SK-N-SH (cell line): ENCODE results near the gene DGKI. TPM values are rescaled to one million over a fixed set of nuclear protein-coding genes. Genes with fewer than 3 reads are reported as not detected.

Experiments
- CTCF ChIA-PET: fragments of 300-600, 350-600 bp; formaldehyde crosslinking; extraction: SDS; loops from one replicate; lab custom pipeline; 2021; lab: Yijun Ruan, JAX
- POLR2A ChIA-PET: fragments of 350-600 bp; sonication (Branson Sonifier 250); formaldehyde crosslinking; extraction: SDS; loops from one replicate; lab custom pipeline; 2020; ENCODE audit warnings: antibody characterized with exemption, inconsistent platforms; lab: Yijun Ruan, JAX
- DNase-seq: peaks from one replicate; pipeline ENCODE4 v3.0.0; 2012
- H2AFZ ChIP-seq: fragments of 200-600 bp; sonication (generic); 2 replicates; pipeline ENCODE4 v1.8.1; 2016; ENCODE audit warnings: antibody characterized with exemption, mild to moderate bottlenecking, low read depth
- H3F3A ChIP-seq: fragments of 200-600 bp; sonication (generic); replicated peaks from 2 replicates; pipeline ENCODE3; 2016; ENCODE audit warnings: antibody characterized with exemption, mild to moderate bottlenecking; ENCODE audit not compliant: insufficient read depth
- H3K27ac ChIP-seq, 2 experiments: fragments of 200-500 bp in 1 of 2; fragments of 200-600 bp in 1 of 2; sonication (Bioruptor generic) in 1 of 2; sonication (generic), shearing (Covaris generic) in 1 of 2; 2 replicates each; pipeline versions ENCODE4 v1.5.1 to v1.6.1; 2014 to 2016; ENCODE audit warnings: low read depth in 2 of 2, inconsistent platforms in 1 of 2, low read length in 1 of 2, mild to moderate bottlenecking in 1 of 2, mixed read lengths in 1 of 2
- H3K27me3 ChIP-seq: fragments of 200-600 bp; sonication (generic), shearing (Covaris generic); 2 replicates; pipeline ENCODE4 v1.6.1; 2016; ENCODE audit warnings: mixed run types; ENCODE audit not compliant: insufficient read depth
- H3K36me3 ChIP-seq, 2 experiments: fragments of 200-500 bp in 1 of 2; fragments of 200-600 bp in 1 of 2; sonication (Bioruptor generic) in 1 of 2; sonication (generic) in 1 of 2; replicated peaks in 1 of 2; 2 replicates each; pipeline versions ENCODE3 to v1.5.1; 2014 to 2016; ENCODE audit warnings: low read length in 1 of 2, mild to moderate bottlenecking in 1 of 2; ENCODE audit not compliant: insufficient read depth in 2 of 2, control insufficient read depth in 1 of 2
- H3K4me1 ChIP-seq, 2 experiments: fragments of 200-500 bp in 1 of 2; fragments of 200-600 bp in 1 of 2; sonication (Bioruptor generic) in 1 of 2; sonication (generic), shearing (Covaris generic) in 1 of 2; 2 replicates each; pipeline versions ENCODE4 v1.5.1 to v1.6.1; 2014 to 2016; ENCODE audit warnings: low read depth in 1 of 2, low read length in 1 of 2, mixed run types in 1 of 2; ENCODE audit not compliant: insufficient read depth in 2 of 2, control insufficient read depth in 1 of 2
- H3K4me2 ChIP-seq: fragments of 200-600 bp; sonication (generic), shearing (Covaris generic); 2 replicates; pipeline ENCODE4 v1.6.1; 2017; ENCODE audit warnings: mixed run types
- H3K4me3 ChIP-seq, 2 experiments: fragments of 200-500 bp in 1 of 2; fragments of 200-600 bp in 1 of 2; sonication (Bioruptor generic) in 1 of 2; sonication (generic), shearing (Covaris generic) in 1 of 2; 2 replicates each; pipeline versions ENCODE4 v1.5.1 to v1.8.1; 2014 to 2016; ENCODE audit warnings: low read depth in 2 of 2, inconsistent platforms in 1 of 2, low read length in 1 of 2, mild to moderate bottlenecking in 1 of 2, mixed read lengths in 1 of 2, moderate library complexity in 1 of 2
- H3K79me2 ChIP-seq: fragments of 200-600 bp; sonication (generic); 2 replicates; pipeline ENCODE4 v1.8.1; 2017; ENCODE audit warnings: mild to moderate bottlenecking; ENCODE audit not compliant: insufficient read depth
- H3K9ac ChIP-seq: fragments of 200-600 bp; sonication (generic); 2 replicates; pipeline ENCODE4 v1.6.1; 2017; ENCODE audit warnings: mixed run types
- H3K9me2 ChIP-seq: fragments of 200-600 bp; sonication (generic); 2 replicates; pipeline ENCODE4 v1.6.1; 2017; ENCODE audit warnings: mixed run types
- H3K9me3 ChIP-seq: fragments of 200-600 bp; sonication (generic); 2 replicates; pipeline ENCODE4 v1.6.1; 2017; ENCODE audit warnings: mixed run types, mild to moderate bottlenecking, moderate library complexity
- H4K20me1 ChIP-seq: fragments of 200-600 bp; sonication (generic); 2 replicates; pipeline ENCODE4 v1.6.1; 2017; ENCODE audit warnings: mild to moderate bottlenecking, mixed run types; ENCODE audit not compliant: insufficient read depth
- CHD2 ChIP-seq: fragments of 150-350 bp; IDR thresholded peaks from 2 replicates; pipeline ENCODE4 v1.6.1; 2018; ENCODE audit warnings: low read length; ENCODE audit not compliant: partially characterized antibody
- EP300 ChIP-seq, 2 experiments: IDR thresholded peaks; 2 replicates each; pipeline versions ENCODE4 v1.4.0 to v1.6.1; 2012; ENCODE audit warnings: borderline replicate concordance in 1 of 2, low read depth in 1 of 2, low read length in 1 of 2
- EZH2phosphoT487 ChIP-seq: fragments of 200-600 bp; sonication (generic); IDR thresholded peaks from 2 replicates; pipeline ENCODE4 v1.6.1; 2017; ENCODE audit warnings: low read depth, mixed run types, mild to moderate bottlenecking, antibody characterized with exemption, moderate library complexity, borderline replicate concordance
- FOSL2 ChIP-seq: IDR thresholded peaks from 2 replicates; pipeline ENCODE4 v1.4.0; 2012; ENCODE audit warnings: low read depth, mild to moderate bottlenecking, moderate library complexity, borderline replicate concordance
- GABPA ChIP-seq: IDR thresholded peaks from 2 replicates; pipeline ENCODE4 v1.4.0; 2012; ENCODE audit warnings: low read depth, mild to moderate bottlenecking
- MXI1 ChIP-seq: IDR thresholded peaks from 2 replicates; pipeline ENCODE4 v1.6.1; 2012; ENCODE audit warnings: mild to moderate bottlenecking, low read depth, low read length, improper control_type of control experiment
- RAD21 ChIP-seq: IDR thresholded peaks from 2 replicates; pipeline ENCODE4 v1.6.1; 2012; ENCODE audit warnings: mild to moderate bottlenecking, low read length
- RCOR1 ChIP-seq: fragments of 150-350 bp; IDR thresholded peaks from 2 replicates; pipeline ENCODE4 v1.6.1; 2017; ENCODE audit warnings: antibody characterized with exemption, low read length
- RFX5 ChIP-seq: IDR thresholded peaks from 2 replicates; pipeline ENCODE4 v1.6.1; 2012; ENCODE audit warnings: mild to moderate bottlenecking, improper control_type of control experiment, low read length
- SMC3 ChIP-seq: IDR thresholded peaks from 2 replicates; pipeline ENCODE4 v1.6.1; 2012; ENCODE audit warnings: low read depth, low read length, improper control_type of control experiment
- TAF1 ChIP-seq: IDR thresholded peaks from 2 replicates; pipeline ENCODE4 v1.6.1; 2012; ENCODE audit warnings: low read depth, mild to moderate bottlenecking, low read length, moderate library complexity, borderline replicate concordance
- WGBS: methylation state at CpG from one replicate; pipeline ENCODE4 v1.1.6; 2017; ENCODE audit warnings: low lambda C conversion rate; 5-methylcytosine and 5-hydroxymethylcytosine counted together
- polyA plus RNA-seq, 3 experiments: library from polyadenylated mRNA; depleted of rRNA; stranded (reverse); fragments of >200 nt; gene quantifications; 2 replicates each; pipeline ENCODE4 v1.2.3, GENCODE V29; 2012
- TF ChIP-seq, protein P1 (sequence below): IDR thresholded peaks from 2 replicates; pipeline ENCODE4; 2012
- TF ChIP-seq, protein P2 (sequence below): fragments of 200-600 bp; sonication (generic); IDR thresholded peaks from 2 replicates; pipeline ENCODE4 v1.6.1; 2017; ENCODE audit warnings: antibody characterized with exemption, mild to moderate bottlenecking, moderate library complexity

The DGKI gene
- polyA plus RNA-seq, 1 of the 3 experiments (the other 2 are of a cell fraction), result 1.3 TPM

DNA sequence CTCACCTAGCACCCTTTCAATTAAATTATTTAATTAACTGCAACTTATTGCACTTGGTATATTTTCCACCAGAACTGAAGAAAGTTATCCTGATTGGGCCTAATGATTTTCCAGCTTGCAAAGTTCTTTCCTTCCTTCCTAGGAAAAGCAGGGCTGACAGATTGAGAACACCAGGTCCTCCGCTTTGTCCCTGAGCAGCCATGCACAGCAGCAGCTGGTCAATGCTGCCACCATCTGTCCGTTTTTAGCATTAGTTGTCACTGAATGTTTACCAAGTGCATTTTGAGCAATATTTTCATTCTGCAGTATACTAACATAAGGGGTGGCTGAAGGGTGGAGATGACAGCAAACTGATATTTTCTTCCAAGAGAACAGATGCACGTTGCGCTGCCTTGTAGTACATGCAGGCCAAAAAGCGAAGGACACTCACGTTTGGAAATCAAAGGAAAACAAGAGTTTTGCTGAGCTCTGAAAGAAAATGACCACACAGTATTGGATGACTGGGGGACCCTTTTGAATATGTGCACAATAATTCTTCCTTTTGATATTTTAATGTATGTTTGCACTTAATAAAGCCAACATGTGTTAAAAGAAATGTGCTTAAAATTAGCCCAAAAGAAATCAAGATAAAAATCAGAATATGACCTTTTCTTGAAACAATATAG lies 254.4 kb downstream of the DGKI start:
- no peaks in the 10 kb centered on the region for H3K9me2 ChIP-seq
- H3K79me2 ChIP-seq, result no peaks in the 10 kb centered on the region
- H3K9me3 ChIP-seq, result no peaks in the 10 kb centered on the region
- no peaks in the 10 kb centered on the region for H3K27me3 ChIP-seq
- POLR2A ChIA-PET, result no interaction called here
- peak overlapping the region in 1 of 2 experiments; percentile 48; a peak in 1 of 4 replicates for H3K27ac ChIP-seq
- peaks cover 0 to 13% of the 10 kb centered on the region in 2 experiments; a peak in 3 of 4 replicates for H3K4me1 ChIP-seq
- peaks cover 0 to 5% of the 10 kb centered on the region in 2 experiments for H3K36me3 ChIP-seq
- CTCF ChIA-PET, result interaction anchor here (0.6 to 7.0 kb wide), 62 partner anchors 10 to 1929 kb away, joined by 3 to 117 read pairs (median 3); no protein-coding TSS in a partner anchor
- H3K4me3 ChIP-seq, result no peak overlapping the region
- DNase-seq, result peak; percentile 74
- TF ChIP-seq MXI1, result no peak
- TF ChIP-seq RAD21, result peak; percentile 100
- peak; percentile 98 for TF ChIP-seq SMC3
- TF ChIP-seq, protein P1, sequence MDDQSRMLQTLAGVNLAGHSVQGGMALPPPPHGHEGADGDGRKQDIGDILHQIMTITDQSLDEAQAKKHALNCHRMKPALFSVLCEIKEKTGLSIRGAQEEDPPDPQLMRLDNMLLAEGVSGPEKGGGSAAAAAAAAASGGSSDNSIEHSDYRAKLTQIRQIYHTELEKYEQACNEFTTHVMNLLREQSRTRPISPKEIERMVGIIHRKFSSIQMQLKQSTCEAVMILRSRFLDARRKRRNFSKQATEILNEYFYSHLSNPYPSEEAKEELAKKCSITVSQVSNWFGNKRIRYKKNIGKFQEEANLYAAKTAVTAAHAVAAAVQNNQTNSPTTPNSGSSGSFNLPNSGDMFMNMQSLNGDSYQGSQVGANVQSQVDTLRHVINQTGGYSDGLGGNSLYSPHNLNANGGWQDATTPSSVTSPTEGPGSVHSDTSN, result no peak
- TF ChIP-seq EP300 (IDR thresholded peaks at IDR 0.05; ENCODE audit: borderline replicate concordance in 1 of 2, low read depth in 1 of 2, low read length in 1 of 2), result no peak
- TF ChIP-seq EZH2phosphoT487, result no peak
- TF ChIP-seq RCOR1, result peak; percentile 54; the same call in 1 of the 2 replicates
- TF ChIP-seq CHD2, result peak; percentile 67
- TF ChIP-seq, protein P2, sequence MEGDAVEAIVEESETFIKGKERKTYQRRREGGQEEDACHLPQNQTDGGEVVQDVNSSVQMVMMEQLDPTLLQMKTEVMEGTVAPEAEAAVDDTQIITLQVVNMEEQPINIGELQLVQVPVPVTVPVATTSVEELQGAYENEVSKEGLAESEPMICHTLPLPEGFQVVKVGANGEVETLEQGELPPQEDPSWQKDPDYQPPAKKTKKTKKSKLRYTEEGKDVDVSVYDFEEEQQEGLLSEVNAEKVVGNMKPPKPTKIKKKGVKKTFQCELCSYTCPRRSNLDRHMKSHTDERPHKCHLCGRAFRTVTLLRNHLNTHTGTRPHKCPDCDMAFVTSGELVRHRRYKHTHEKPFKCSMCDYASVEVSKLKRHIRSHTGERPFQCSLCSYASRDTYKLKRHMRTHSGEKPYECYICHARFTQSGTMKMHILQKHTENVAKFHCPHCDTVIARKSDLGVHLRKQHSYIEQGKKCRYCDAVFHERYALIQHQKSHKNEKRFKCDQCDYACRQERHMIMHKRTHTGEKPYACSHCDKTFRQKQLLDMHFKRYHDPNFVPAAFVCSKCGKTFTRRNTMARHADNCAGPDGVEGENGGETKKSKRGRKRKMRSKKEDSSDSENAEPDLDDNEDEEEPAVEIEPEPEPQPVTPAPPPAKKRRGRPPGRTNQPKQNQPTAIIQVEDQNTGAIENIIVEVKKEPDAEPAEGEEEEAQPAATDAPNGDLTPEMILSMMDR, result peak; percentile 99
- TF ChIP-seq TAF1, result no peak
- peak; percentile 46; the same call in 1 of the 2 replicates for TF ChIP-seq RFX5
- H3K4me2 ChIP-seq, result peak overlapping the region; percentile 18; the same call in 1 of the 2 replicates
- peak overlapping the region; percentile 48; the same call in 1 of the 2 replicates for H2AFZ ChIP-seq
- peaks cover 4% of the 10 kb centered on the region for H3F3A ChIP-seq
- WGBS, result 36% methylated on average over 6 of the region's 6 CpGs
- no peak overlapping the region; the same call in 1 of the 2 replicates for H3K9ac ChIP-seq
- no peaks in the 10 kb centered on the region for H4K20me1 ChIP-seq

GRCh38 chr7:137591421-137591837 lies 255.3 kb downstream of the DGKI start:
- ChIA-PET POLR2A (no interaction called here), CTCF (interaction anchor here (0.7 to 7.0 kb wide), 45 partner anchors 10 to 1928 kb away, joined by 3 to 117 read pairs (median 4); no protein-coding TSS in a partner anchor)
- WGBS, result 92% methylated on average over 5 of the region's 5 CpGs
- Histone ChIP-seq H3K36me3 (peaks cover 0 to 3% of the 10 kb centered on the region in 2 experiments), H3K27me3 (no peaks in the 10 kb centered on the region), H3K4me2 (peak overlapping the region; percentile 18; the same call in 1 of the 2 replicates), H2AFZ (peak overlapping the region; percentile 48; the same call in 1 of the 2 replicates), H3K27ac (peak overlapping the region in 1 of 2 experiments; percentile 48; a peak in 2 of 4 replicates), H3K9me3 (no peaks in the 10 kb centered on the region), H3K9me2 (no peaks in the 10 kb centered on the region), H3K79me2 (no peaks in the 10 kb centered on the region), H3F3A (peaks cover 4% of the 10 kb centered on the region), H4K20me1 (no peaks in the 10 kb centered on the region), H3K9ac (no peak overlapping the region; the same call in 1 of the 2 replicates), H3K4me3 (no peak overlapping the region), H3K4me1 (peaks cover 0 to 13% of the 10 kb centered on the region in 2 experiments; a peak in 3 of 4 replicates)
- TF ChIP-seq FOSL2 (peak; percentile 19; the same call in 1 of the 2 replicates), GABPA (no peak)
- DNase-seq, result no peak
